GM23338 (cell line): ENCODE measurements around the gene FAM124B. TPM values are rescaled to one million over a fixed set of nuclear protein-coding genes. Genes with fewer than 3 reads are reported as not detected.

Experiments
- ATAC-seq: fragments of 200-7000 bp; cut with Tn5 transposase; 3 replicates; pipeline ENCODE4 v1.9.1; 2020
- DNase-seq: peaks from one replicate; pipeline ENCODE4 v3.0.0-alpha.2; 2015; ENCODE audit warnings: low spot score
- H2AFZ ChIP-seq: fragments of 200-600 bp; sonication (generic); 2 replicates; pipeline ENCODE4 v1.8.0; 2016; ENCODE audit warnings: antibody characterized with exemption, mild to moderate bottlenecking, moderate library complexity
- H3F3A ChIP-seq: fragments of 200-600 bp; sonication (generic); replicated peaks from 2 replicates; pipeline ENCODE4 v1.8.0; 2017; ENCODE audit warnings: antibody characterized with exemption, mixed run types, low read depth
- H3K27ac ChIP-seq: fragments of 200-600 bp; sonication (generic); 2 replicates; pipeline ENCODE4 v1.6.1; 2016; ENCODE audit warnings: low read depth
- H3K27me3 ChIP-seq: fragments of 200-600 bp; sonication (generic); 2 replicates; pipeline ENCODE4 v1.8.0; 2016; ENCODE audit warnings: mild to moderate bottlenecking, mixed run types, moderate library complexity; ENCODE audit not compliant: insufficient read depth
- H3K36me3 ChIP-seq: fragments of 200-600 bp; sonication (generic); 2 replicates; pipeline ENCODE4 v1.8.0; 2016; ENCODE audit warnings: mild to moderate bottlenecking; ENCODE audit not compliant: insufficient read depth
- H3K4me1 ChIP-seq: fragments of 200-600 bp; sonication (generic); 2 replicates; pipeline ENCODE4 v1.8.0; 2016; ENCODE audit warnings: mild to moderate bottlenecking, moderate library complexity; ENCODE audit not compliant: insufficient read depth
- H3K4me2 ChIP-seq: fragments of 200-600 bp; sonication (generic); 2 replicates; pipeline ENCODE4 v1.7.1; 2017; ENCODE audit warnings: mixed run types
- H3K4me3 ChIP-seq: fragments of 200-600 bp; sonication (generic); 2 replicates; pipeline ENCODE4 v1.6.1; 2016; ENCODE audit warnings: mixed run types
- H3K79me2 ChIP-seq: fragments of 200-600 bp; sonication (generic); replicated peaks from 2 replicates; pipeline ENCODE4 v1.8.0; 2017; ENCODE audit warnings: mild to moderate bottlenecking; ENCODE audit not compliant: insufficient read depth
- H3K9me2 ChIP-seq: fragments of 200-600 bp; sonication (generic); 2 replicates; pipeline ENCODE4 v1.8.0; 2017; ENCODE audit not compliant: insufficient read depth
- H4K20me1 ChIP-seq: fragments of 200-600 bp; sonication (generic); replicated peaks from 2 replicates; pipeline ENCODE4 v1.8.0; 2017; ENCODE audit warnings: mild to moderate bottlenecking; ENCODE audit not compliant: insufficient read depth
- H3K27ac Mint-ChIP-seq: 2 replicates; pipeline ENCODE4 v1.8.0; 2020; ENCODE audit warnings: inconsistent platforms, mild to moderate bottlenecking, moderate library complexity, mixed read lengths
- H3K27me3 Mint-ChIP-seq: 3 replicates; pipeline ENCODE4 v1.8.0; 2022; ENCODE audit warnings: low read depth, mild to moderate bottlenecking, moderate library complexity, mixed read lengths, inconsistent platforms; ENCODE audit not compliant: insufficient read depth, poor library complexity
- H3K36me3 Mint-ChIP-seq: 3 replicates; pipeline ENCODE4 v1.8.0; 2021; ENCODE audit warnings: low read depth, mild to moderate bottlenecking, inconsistent platforms, moderate library complexity, mixed read lengths
- H3K4me1 Mint-ChIP-seq: 3 replicates; pipeline ENCODE4 v1.8.0; 2020; ENCODE audit warnings: mild to moderate bottlenecking, inconsistent platforms, mixed read lengths
- H3K4me3 Mint-ChIP-seq: 3 replicates; pipeline ENCODE4 v1.8.0; 2021; ENCODE audit warnings: moderate library complexity, mild to moderate bottlenecking, inconsistent platforms, mixed read lengths
- H3K9me3 Mint-ChIP-seq: 3 replicates; pipeline ENCODE4 v1.8.0; 2020; ENCODE audit warnings: moderate library complexity, mild to moderate bottlenecking, inconsistent platforms, mixed read lengths
- EZH2 ChIP-seq: fragments of 200-600 bp; sonication (generic); IDR thresholded peaks from one replicate; pipeline ENCODE4 v1.8.0; 2017; ENCODE audit warnings: antibody characterized with exemption, mild to moderate bottlenecking, low read depth; ENCODE audit not compliant: unreplicated experiment
- EZH2phosphoT487 ChIP-seq: fragments of 200-600 bp; sonication (generic); IDR thresholded peaks from one replicate; pipeline ENCODE4 v1.8.1; 2018; ENCODE audit warnings: antibody characterized with exemption; ENCODE audit not compliant: unreplicated experiment
- JUNB ChIP-seq: IDR thresholded peaks from one replicate; pipeline ENCODE4 v1.6.1; 2016; ENCODE audit warnings: antibody characterized with exemption; ENCODE audit not compliant: unreplicated experiment
- NANOG ChIP-seq: IDR thresholded peaks from 2 replicates; pipeline ENCODE4 v1.6.1; 2016; ENCODE audit warnings: antibody characterized with exemption, borderline replicate concordance
- POLR2AphosphoS5 ChIP-seq: IDR thresholded peaks from 2 replicates; pipeline ENCODE4 v1.6.1; 2016; ENCODE audit warnings: antibody characterized with exemption, low read depth
- REST ChIP-seq: IDR thresholded peaks from one replicate; pipeline ENCODE4 v1.6.1; 2018; ENCODE audit warnings: antibody characterized with exemption; ENCODE audit not compliant: unreplicated experiment
- ZNF331 ChIP-seq: fragments of 250-450 bp; sonication (Bioruptor Pico); IDR thresholded peaks from 2 replicates; pipeline ENCODE4 v1.5.0; 2020; ENCODE audit warnings: low read depth, mild to moderate bottlenecking, moderate library complexity
- polyA plus RNA-seq: library from polyadenylated mRNA; unstranded; fragments of >200 nt; fragmentation: Nextera tagmentation; extraction: Ambion mirVana; gene quantifications from 2 replicates; pipeline ENCODE4 v1.2.1, GENCODE V29; 2016
- total RNA-seq: library from RNA; depleted of rRNA; stranded (reverse); fragments of >200 nt; shearing (Covaris generic); gene quantifications from 2 replicates; pipeline ENCODE4 v1.2.3, GENCODE V29; 2014
- TF ChIP-seq, protein P1 (sequence below), 2 experiments: fragments of 200-600 bp in 1 of 2; sonication (generic) in 1 of 2; conservative IDR thresholded peaks; 2 replicates each; pipeline versions ENCODE4 v1.5.1 to v1.6.1; 2016 to 2017; ENCODE audit warnings: antibody characterized with exemption in 2 of 2, low read depth in 2 of 2, mild to moderate bottlenecking in 2 of 2, moderate library complexity in 1 of 2
- TF ChIP-seq, protein P2 (sequence below): IDR thresholded peaks from 2 replicates; pipeline ENCODE4 v1.6.1; 2016; ENCODE audit warnings: antibody characterized with exemption

The FAM124B gene
- total and polyA plus RNA-seq, 2 experiments from 2014 or later: 3.0 to 6.9 TPM

DNA sequence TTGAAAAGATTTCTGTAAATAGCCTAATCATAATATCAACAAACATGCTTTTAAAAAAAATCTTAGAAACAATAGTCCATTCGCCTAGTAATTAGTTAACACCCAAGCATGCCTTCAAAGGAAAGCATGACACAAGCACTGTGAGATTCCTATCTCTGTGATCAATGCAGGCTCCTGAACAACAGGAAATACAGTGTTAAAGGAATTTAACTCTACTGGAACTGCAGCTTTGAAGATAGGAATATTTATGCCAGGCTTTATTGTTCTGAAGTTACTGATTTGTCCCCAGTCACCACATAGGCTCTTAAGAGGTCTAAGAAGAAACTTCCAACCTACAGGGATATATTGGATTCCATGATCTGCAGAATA lies 15.4 kb upstream of the FAM124B start (continued):
- TF ChIP-seq REST (no peak), POLR2AphosphoS5 (no peak)
- TF ChIP-seq, protein P1, sequence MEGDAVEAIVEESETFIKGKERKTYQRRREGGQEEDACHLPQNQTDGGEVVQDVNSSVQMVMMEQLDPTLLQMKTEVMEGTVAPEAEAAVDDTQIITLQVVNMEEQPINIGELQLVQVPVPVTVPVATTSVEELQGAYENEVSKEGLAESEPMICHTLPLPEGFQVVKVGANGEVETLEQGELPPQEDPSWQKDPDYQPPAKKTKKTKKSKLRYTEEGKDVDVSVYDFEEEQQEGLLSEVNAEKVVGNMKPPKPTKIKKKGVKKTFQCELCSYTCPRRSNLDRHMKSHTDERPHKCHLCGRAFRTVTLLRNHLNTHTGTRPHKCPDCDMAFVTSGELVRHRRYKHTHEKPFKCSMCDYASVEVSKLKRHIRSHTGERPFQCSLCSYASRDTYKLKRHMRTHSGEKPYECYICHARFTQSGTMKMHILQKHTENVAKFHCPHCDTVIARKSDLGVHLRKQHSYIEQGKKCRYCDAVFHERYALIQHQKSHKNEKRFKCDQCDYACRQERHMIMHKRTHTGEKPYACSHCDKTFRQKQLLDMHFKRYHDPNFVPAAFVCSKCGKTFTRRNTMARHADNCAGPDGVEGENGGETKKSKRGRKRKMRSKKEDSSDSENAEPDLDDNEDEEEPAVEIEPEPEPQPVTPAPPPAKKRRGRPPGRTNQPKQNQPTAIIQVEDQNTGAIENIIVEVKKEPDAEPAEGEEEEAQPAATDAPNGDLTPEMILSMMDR (conservative IDR thresholded peaks at IDR 0.05; ENCODE audit: low read depth in 2 of 2): no peak

DNA sequence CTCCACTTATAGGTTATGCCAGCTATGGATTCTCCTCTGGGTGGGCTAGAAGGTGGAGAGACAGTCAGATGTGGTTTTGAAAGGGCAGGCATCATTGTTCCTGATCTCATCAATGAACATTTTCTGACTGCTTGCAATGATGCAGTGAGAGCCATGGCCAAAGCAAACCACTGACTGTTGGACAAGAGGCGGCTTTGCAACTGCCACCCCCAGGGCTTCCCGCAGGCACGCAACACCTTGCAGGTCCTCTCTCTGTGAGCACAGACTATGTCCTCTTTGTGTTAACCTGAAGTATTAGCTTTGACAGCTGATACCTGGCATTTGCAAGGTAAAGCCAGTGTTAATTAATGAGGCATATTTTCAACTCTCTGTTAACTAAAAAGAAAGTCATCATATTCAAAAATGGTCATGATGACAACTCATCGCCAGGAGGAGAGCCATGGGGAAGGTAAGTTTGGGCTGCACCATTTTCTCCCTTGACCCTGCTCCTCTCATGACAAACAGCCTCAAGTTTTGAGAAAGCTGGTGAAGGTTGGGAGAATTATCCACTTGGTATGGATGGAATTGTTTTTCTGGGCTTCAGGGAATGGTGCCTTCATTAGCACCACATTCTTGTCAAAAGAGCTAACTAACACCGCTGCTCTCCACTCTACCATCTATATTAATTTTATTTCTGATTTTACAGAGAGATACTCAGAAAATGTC lies 14.9 kb upstream of the FAM124B start:
- Mint-ChIP-seq H3K27ac (no peak overlapping the region), H3K4me3 (no peak overlapping the region), H3K9me3 (no peaks in the 10 kb centered on the region), H3K4me1 (peaks cover 12% of the 10 kb centered on the region), H3K36me3 (peaks cover 9% of the 10 kb centered on the region), H3K27me3 (no peaks in the 10 kb centered on the region)
- Histone ChIP-seq H3K4me3 (no peak overlapping the region), H3K4me2 (no peak overlapping the region), H3K9me2 (0 out of 2 replicates have a peak, but pooled peaks cover 4% of the 10 kb centered on the region), H3F3A (no peaks in the 10 kb centered on the region), H3K36me3 (no peaks in the 10 kb centered on the region), H3K27ac (peak overlapping the region; percentile 13; the same call in 1 of the 2 replicates), H3K27me3 (no peaks in the 10 kb centered on the region), H2AFZ (no peak overlapping the region), H3K79me2 (0 out of 2 replicates have a peak, but pooled peaks cover 3% of the 10 kb centered on the region), H3K4me1 (peaks cover 8% of the 10 kb centered on the region; the same call in 1 of the 2 replicates), H4K20me1 (no peaks in the 10 kb centered on the region)
- TF ChIP-seq, protein P2, sequence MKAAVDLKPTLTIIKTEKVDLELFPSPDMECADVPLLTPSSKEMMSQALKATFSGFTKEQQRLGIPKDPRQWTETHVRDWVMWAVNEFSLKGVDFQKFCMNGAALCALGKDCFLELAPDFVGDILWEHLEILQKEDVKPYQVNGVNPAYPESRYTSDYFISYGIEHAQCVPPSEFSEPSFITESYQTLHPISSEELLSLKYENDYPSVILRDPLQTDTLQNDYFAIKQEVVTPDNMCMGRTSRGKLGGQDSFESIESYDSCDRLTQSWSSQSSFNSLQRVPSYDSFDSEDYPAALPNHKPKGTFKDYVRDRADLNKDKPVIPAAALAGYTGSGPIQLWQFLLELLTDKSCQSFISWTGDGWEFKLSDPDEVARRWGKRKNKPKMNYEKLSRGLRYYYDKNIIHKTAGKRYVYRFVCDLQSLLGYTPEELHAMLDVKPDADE: no peak
- no peak for TF ChIP-seq REST
- no peak for TF ChIP-seq ZNF331 (CRISPR knock-in tag)
- no peak for TF ChIP-seq POLR2AphosphoS5
- TF ChIP-seq, protein P1 (conservative IDR thresholded peaks at IDR 0.05; ENCODE audit: low read depth in 2 of 2): no peak
- no peak for TF ChIP-seq JUNB
- TF ChIP-seq NANOG: no peak
- no peak for TF ChIP-seq EZH2phosphoT487
- no peak for TF ChIP-seq EZH2
- ATAC-seq (no peak), DNase-seq (no peak)
